Muscle of arm (tissue), 12 donors: ENCODE measurements around the gene NCKAP5L. TPM values are rescaled to one million over a fixed set of nuclear protein-coding genes. Genes with fewer than 3 reads are reported as not detected.
"Not testable (repeated sequence)": the region's sequence is repeated elsewhere in the genome, so short reads cannot be mapped to it uniquely, and the experiment has no call there.

Experiments used
- DNase-seq: peaks from one replicate; pipeline ENCODE4 v3.0.0-alpha.2; 2013
- polyA plus RNA-seq, 12 donors: library from polyadenylated mRNA; unstranded; fragments of 120-200 nt; gene quantifications; one replicate each; pipeline ENCODE4 v1.2.1, GENCODE V29; 2013; ENCODE audit not compliant: insufficient read length in 12 of 12

NCKAP5L gene
- polyA plus RNA-seq, 12 donors = 22.5 to 51.4 (median 30.0) TPM; not detected in 1

GRCh38 chr12:49783917-49784676, 44.1 kb downstream of the NCKAP5L start:
- peak; percentile 69 for DNase-seq

- DNase-seq = not testable (repeated sequence)
Observed at GRCh38 chr12:49780914-49781313, 47.3 kb downstream of the NCKAP5L start.

DNA sequence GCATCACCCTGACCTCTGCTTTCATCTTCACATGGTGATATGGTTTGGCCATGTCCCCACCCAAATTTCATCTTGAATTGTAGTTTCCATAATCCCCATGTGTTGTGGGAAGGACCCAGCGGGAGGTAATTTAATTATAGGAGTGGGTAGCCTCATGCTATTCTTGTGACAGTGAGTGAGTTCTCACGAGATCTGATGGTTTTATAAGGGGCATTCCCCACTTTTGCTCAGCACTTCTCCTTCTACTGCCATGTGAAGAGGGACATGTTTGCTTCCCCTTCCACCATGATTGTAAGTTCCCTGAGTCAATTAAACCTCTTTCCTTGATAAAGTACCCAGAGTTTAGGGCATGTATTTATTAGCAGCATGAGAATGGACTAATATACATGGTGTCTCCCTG, 48.6 kb downstream of the NCKAP5L start:
- DNase-seq = no peak

GRCh38 chr12:49777800-49778748, 50.1 kb downstream of the NCKAP5L start:
- no peak for DNase-seq

GRCh38 chr12:49777341-49777740, 50.9 kb downstream of the NCKAP5L start:
- DNase-seq = no peak

DNA sequence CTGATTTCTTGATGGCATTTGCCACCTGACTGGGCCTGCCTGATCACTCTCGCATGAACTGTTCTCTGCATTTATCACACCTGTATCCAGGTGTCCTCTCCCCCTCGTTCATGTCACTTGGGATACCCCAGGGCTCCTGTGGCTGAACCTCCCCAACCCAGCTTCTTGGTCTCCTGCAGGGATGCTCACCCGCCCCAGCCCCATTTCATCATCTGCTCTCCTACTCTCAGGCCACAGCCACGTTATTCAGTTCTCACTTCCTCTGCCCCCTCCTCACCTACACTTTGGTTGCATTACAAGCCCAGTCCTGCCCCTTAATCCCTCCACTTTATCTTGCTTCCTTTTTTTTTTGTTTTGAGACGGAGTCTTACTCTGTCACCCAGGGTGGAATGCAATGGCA, 51.4 kb downstream of the NCKAP5L start:
- DNase-seq = no peak

- DNase-seq = peak; percentile 69
Observed at GRCh38 chr12:49776413-49776812, 51.8 kb downstream of the NCKAP5L start.

GRCh38 chr12:49773102-49773501, 55.1 kb downstream of the NCKAP5L start:
- DNase-seq = not testable (repeated sequence)

GRCh38 chr12:49767333-49767732, 60.9 kb downstream of the NCKAP5L start:
- no peak for DNase-seq

DNA sequence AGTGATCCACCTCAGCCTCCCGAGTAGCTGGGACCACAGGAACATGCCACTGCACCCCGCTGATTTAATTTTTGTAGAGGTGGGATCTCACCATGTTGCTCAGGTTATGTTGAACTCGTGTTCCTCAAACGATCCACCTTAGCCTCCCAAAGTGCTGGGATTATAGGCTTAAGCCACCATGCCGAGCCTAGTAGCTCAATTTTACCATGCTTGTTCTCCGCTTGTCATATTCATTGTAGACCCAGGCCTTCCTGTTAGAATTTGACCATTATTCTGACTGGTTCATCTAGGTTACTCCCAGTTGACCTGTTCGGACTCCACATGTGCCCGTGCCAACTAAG, 62.1 kb downstream of the NCKAP5L start:
- DNase-seq = no peak

- DNase-seq = no peak
Observed at GRCh38 chr12:49764126-49764525, 64.1 kb downstream of the NCKAP5L start.

DNA sequence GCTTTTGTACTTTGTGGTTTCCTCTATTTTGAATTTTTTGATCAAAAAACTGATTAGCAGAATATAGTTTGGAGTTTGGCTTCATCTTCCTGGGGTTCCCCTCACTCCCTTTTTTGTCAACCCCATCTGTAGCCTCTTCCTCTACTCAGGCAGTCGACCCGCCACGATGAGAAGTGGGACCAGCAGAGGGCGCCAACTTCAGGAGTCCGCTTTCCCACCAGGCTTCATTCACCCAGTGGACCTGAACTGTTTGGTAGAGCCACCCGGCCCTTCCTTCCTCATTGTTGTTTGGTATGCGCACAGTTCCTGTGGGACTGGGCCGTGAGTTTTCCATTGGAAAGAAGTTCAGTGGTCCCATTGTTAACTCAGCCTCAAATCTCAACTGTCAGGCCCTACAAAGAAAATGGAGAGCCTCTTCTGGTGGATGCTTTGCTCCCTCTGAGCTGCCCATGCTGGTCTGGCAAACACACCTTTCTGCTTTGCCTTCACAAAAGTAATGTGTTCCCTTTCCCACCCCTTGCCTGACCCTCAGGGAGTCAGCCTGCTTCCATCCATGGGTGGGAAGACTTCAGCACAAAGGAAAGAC, 65.1 kb downstream of the NCKAP5L start:
- DNase-seq = peak; percentile 35

GRCh38 chr12:49762468-49762847, 65.8 kb downstream of the NCKAP5L start:
- no peak for DNase-seq

GRCh38 chr12:49761677-49762467, 66.3 kb downstream of the NCKAP5L start:
- no peak for DNase-seq

DNA sequence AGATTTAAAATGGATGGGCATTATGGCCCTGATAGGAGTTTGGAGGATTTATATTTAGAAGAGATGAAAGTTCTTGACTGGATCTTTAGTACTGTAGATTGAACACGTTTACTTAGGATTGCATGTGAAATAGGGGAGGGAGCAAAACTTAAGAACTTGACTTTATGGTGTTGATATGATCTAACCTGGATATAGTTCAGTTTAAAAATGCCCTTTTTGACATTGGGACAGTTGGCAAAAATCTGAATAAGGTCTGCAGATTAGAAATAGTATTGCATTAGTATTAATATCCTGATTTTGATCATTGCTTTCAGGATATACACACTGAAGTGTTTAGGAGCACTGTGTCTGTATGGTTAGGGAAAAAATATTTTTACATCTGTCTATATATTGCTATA, 77.2 kb downstream of the NCKAP5L start:
- no peak for DNase-seq

DNA sequence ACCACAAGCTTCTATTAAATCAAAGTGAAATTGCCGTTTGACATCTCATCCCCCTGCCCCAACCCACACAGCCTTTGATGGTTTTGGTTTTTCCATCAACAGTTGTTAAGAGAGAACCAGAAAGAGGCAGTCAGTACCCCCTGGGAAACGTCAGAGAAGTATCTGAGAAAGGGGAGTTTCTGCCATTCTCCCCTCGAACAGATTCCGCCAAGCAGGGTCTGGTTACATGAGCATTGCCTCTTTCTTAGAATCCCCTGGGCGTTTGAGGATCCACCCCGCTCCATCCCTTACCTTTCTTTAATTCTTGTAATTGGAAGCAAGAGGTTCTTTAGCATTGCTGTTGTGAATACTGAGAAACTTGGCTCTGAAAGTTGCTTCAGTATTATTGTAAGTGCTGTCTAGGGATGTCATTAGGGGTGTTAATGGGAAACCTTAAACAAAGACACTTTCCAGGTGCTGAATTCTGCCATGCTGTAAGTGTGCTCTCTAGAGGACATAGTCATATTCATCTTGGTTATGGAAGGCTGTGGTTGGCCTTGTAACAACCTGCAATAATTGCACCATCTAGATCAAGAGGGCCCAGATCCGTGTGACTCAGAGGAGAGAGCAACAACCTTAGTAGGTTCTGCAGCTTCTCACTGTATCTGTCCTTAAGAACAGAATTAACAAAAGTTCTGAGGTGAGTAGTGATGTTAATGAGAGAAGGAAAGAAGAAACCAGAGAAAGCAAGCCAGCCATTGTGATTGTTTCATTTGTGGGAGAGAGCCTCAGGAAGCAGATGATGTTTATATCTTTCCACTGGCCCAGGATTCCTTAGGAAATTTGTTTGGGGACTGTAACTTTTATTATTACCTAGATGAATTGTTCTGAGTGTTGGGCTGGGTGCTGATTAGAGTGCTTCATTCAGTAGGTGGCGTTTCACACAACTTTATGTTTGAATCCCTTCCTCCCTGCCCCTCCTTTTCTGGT, 77.9 kb downstream of the NCKAP5L start:
- no peak for DNase-seq

- DNase-seq = no peak
Observed at GRCh38 chr12:49748800-49749199, 79.4 kb downstream of the NCKAP5L start.

DNA sequence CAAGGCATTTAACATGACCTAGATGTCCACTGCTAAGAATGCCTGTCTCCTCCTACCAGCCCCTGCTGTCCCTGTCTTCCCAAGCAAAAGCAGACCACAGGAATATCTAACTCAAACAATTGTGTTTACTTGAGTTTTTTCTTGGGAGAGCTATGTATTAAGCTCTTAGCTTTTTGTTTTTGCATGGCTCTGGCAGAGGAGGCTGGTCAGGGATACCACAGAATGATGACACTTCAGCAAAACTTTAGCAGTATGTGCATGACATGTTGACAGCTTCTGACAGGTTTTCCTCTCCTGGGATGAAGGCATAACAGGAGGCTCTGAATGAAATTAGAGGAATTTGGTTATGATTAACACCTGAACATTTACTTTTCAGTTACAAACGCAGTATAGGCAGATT, 79.9 kb downstream of the NCKAP5L start:
- DNase-seq = no peak

DNA sequence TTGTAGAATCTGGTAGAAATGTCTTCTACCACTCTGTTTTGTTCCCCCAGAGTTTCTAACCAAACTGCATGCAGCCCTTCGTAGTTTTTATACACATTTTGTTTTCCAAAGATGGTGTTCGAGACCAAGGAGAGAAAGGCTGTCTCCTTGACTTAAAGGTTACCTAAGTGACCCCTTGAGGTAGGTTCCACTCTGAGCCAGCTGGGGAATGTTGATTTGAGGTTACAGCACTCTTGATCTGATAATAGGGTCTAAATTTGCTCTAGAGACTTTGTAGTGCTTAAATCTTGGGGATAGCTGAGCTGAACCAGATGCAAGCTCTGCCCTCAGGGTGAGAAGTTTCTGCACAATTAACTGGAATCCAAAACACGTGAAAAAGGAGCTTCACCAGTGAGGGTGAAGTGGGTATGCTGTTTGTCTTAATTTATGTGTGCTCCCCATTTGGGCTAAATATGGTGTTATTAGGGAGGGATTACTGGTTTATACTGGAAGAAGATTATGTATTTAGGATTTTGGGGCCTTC, 83.8 kb downstream of the NCKAP5L start:
- DNase-seq = no peak

DNA sequence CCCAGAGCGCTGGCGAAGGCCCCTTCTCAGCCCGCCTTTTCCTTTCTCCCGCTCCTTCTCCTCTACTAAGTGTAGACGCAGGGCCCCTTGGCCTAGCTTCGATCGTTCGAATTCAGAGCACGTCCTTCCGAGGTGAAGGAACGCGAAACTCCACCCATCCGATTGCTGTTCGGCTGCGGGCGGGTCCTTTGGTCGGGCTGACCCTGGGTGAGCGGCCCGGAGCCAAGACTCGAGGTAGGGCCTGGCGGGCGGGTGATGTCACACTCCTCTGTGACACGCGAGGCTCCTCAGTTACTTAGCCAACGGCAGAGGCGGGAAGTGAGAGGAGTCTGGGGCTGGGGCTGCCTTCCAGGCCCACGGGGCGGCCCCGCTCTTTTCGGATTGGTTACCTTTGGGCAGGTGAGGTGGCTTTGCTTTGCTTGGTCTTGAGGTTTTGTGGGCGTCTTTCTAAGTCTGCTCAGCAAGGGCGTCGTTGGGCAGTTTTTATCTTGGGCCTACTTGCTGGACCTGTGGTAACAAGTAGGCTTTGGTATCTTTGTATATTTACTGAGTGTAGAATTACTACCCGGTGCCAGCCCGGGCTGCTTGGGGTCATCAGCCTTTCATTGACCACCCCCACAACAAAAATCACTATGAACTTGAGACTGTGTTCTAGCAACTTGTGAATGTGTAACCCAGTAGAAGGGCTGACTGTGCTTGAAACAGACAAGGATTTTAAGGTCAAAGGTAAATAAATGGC, 86.2 kb downstream of the NCKAP5L start:
- peak; percentile 64 for DNase-seq
